GM06990 (cell line): ENCODE results near the gene RABL6.

Experiments
- DNase-seq: peaks from one replicate; pipeline ENCODE4 v3.0.0-alpha.2; 2011; ENCODE audit not compliant: insufficient read length; ENCODE audit errors: extremely low read depth
- H3K27me3 ChIP-seq: replicated peaks from 2 replicates; pipeline ENCODE4 v1.6.0; 2011; ENCODE audit warnings: low read length; ENCODE audit not compliant: control insufficient read depth, insufficient read depth
- H3K36me3 ChIP-seq: 2 replicates; pipeline ENCODE4 v1.5.1; 2011; ENCODE audit warnings: low read length; ENCODE audit not compliant: control insufficient read depth, insufficient read depth
- H3K4me3 ChIP-seq: replicated peaks from 2 replicates; pipeline ENCODE4 v1.5.1; 2011; ENCODE audit warnings: low read depth, mild to moderate bottlenecking, control low read depth, low read length
- CTCF ChIP-seq: IDR thresholded peaks from 2 replicates; pipeline ENCODE4 v1.5.1; 2011; ENCODE audit warnings: low read length, control low read depth, mild to moderate bottlenecking, inconsistent platforms; ENCODE audit not compliant: insufficient read depth, poor library complexity, severe bottlenecking

The RABL6 gene

GRCh38 chr9:136826703-136827582 lies 19.2 kb downstream of the RABL6 start:
- TF ChIP-seq CTCF: no peak
- H3K27me3 ChIP-seq: no peaks in the 10 kb centered on the region
- DNase-seq: no peak
- no peak overlapping the region for H3K4me3 ChIP-seq
- H3K36me3 ChIP-seq: peaks cover 38% of the 10 kb centered on the region

GRCh38 chr9:136827794-136828473 lies 20.2 kb downstream of the RABL6 start:
- no peak for DNase-seq
- no peaks in the 10 kb centered on the region for H3K27me3 ChIP-seq
- peaks cover 43% of the 10 kb centered on the region for H3K36me3 ChIP-seq
- H3K4me3 ChIP-seq: no peak overlapping the region
- no peak for TF ChIP-seq CTCF

- no peaks in the 10 kb centered on the region for H3K27me3 ChIP-seq
- DNase-seq: no peak
- H3K4me3 ChIP-seq: no peak overlapping the region
- peaks cover 44% of the 10 kb centered on the region for H3K36me3 ChIP-seq
- no peak for TF ChIP-seq CTCF
These were observed 20.9 kb downstream of the RABL6 start for GRCh38 chr9:136828474-136829140.

- no peak for DNase-seq
- no peaks in the 10 kb centered on the region for H3K27me3 ChIP-seq
- no peak for TF ChIP-seq CTCF
- no peak overlapping the region for H3K4me3 ChIP-seq
- peaks cover 46% of the 10 kb centered on the region for H3K36me3 ChIP-seq
These were observed 21.7 kb downstream of the RABL6 start for GRCh38 chr9:136829412-136829811.

DNA sequence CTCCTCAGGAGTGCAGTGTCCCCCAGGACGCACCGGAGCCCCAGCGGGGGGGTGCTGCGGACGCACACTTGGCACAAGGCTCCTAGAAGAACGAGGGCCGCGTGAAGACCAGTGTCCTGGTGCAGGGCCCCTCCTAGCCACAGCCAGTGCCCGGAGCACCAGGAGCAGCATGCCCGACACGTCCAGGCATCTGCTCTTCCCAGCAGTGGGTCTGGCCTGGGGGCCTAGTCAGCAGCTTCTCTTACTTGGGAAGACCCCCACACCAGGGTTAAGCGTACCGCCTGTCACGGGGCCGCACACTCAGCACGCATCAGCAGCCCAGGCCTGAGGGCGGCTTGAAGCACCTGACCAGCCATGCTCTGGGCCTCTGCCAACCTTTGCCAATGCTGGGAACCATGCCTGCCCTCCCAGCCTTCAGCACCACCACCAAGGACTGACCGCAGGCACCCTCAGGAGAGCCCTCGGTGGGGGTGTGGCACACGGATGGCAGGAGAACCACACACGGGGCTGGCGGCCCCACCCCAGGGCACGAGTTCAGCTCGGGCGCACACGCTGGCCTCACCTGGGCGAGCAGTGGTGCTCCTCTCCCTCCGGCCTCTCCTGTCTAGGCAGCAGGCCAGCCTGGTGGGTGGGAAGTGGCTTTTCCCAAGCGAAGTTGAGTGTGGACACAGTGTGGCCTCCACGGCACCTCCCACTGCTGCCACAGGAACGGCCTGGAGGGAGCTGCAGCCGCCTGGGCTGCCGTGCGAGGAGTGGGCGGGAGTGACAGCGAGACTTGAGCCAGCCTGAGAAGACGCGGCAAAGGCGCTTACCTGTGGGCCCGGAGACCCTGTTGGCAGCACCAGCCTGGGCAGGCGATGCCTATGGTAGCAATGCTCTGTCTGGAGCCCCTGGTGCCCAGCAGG lies 22.5 kb downstream of the RABL6 start:
- Histone ChIP-seq H3K4me3 (no peak overlapping the region), H3K36me3 (peaks cover 43% of the 10 kb centered on the region), H3K27me3 (no peaks in the 10 kb centered on the region)
- no peak for DNase-seq
- no peak for TF ChIP-seq CTCF
